H1 (cell line): ENCODE results near the gene IDH3A. TPM values are rescaled to one million over a fixed set of nuclear protein-coding genes. Genes with fewer than 3 reads are reported as not detected.

ENCODE experiments used
- CTCF ChIA-PET: fragments of 300-600 bp; sonication (Branson Sonifier 250); formaldehyde crosslinking; loops from one replicate; lab custom pipeline; 2021; ENCODE audit not compliant: partially characterized antibody; lab: Charles Lee
- POLR2A ChIA-PET: fragments of 300-600 bp; sonication (Branson Sonifier 250); formaldehyde crosslinking; loops from one replicate; lab custom pipeline; 2021; ENCODE audit warnings: inconsistent platforms; ENCODE audit not compliant: partially characterized antibody; lab: Charles Lee
- DNase-seq, 2 experiments: peaks; one replicate each; pipeline versions ENCODE4 v3.0.0 to v3.0.0-alpha.2; 2010 to 2022; ENCODE audit warnings: low spot score in 2 of 2, low read depth in 1 of 2, mixed read lengths in 1 of 2
- FAIRE-seq: peaks from 2 replicates; lab custom pipeline; 2011; peaks lifted over from hg19 to GRCh38; lab: Jason Lieb, UNC
- H2AFZ ChIP-seq: 2 replicates; pipeline ENCODE4 v1.8.1; 2012; ENCODE audit warnings: low read length, inconsistent platforms
- H2AK5ac ChIP-seq: 2 replicates; pipeline ENCODE4 v1.6.1; 2013; ENCODE audit warnings: low read depth, low read length
- H2BK120ac ChIP-seq: replicated peaks from 2 replicates; pipeline ENCODE3; 2013; ENCODE audit warnings: low read depth, low read length, inconsistent platforms
- H2BK12ac ChIP-seq: 2 replicates; pipeline ENCODE4 v1.6.1; 2013; ENCODE audit warnings: low read depth, low read length
- H2BK15ac ChIP-seq: 2 replicates; pipeline ENCODE4 v1.6.1; 2013; ENCODE audit warnings: low read length
- H2BK20ac ChIP-seq: 2 replicates; pipeline ENCODE4 v1.6.1; 2013; ENCODE audit warnings: low read length
- H2BK5ac ChIP-seq: 2 replicates; pipeline ENCODE4 v1.6.1; 2013; ENCODE audit warnings: low read depth, low read length
- H3K14ac ChIP-seq: 2 replicates; pipeline ENCODE4 v1.6.1; 2013; ENCODE audit warnings: inconsistent platforms; ENCODE audit not compliant: insufficient read length
- H3K18ac ChIP-seq: 2 replicates; pipeline ENCODE4 v1.6.1; 2013; ENCODE audit warnings: low read length; ENCODE audit errors: extremely low read depth
- H3K23ac ChIP-seq: 2 replicates; pipeline ENCODE4 v1.6.1; 2013; ENCODE audit warnings: inconsistent platforms; ENCODE audit not compliant: insufficient read length
- H3K23me2 ChIP-seq: 2 replicates; pipeline ENCODE4 v1.6.1; 2013; ENCODE audit warnings: low read depth, low read length
- H3K27ac ChIP-seq: 2 replicates; pipeline ENCODE4 v1.6.1; 2011; ENCODE audit warnings: low read depth, low read length, inconsistent platforms
- H3K27me3 ChIP-seq, 4 experiments: replicated peaks in 1 of 4; 1 replicate in 1 of 4; 2 replicates in 3 of 4; pipeline versions ENCODE4 v1.6.1 to v1.8.1; 2011 to 2013; ENCODE audit warnings: low read length in 3 of 4, mild to moderate bottlenecking in 3 of 4, inconsistent platforms in 2 of 4, mixed read lengths in 2 of 4, moderate library complexity in 1 of 4; ENCODE audit not compliant: control insufficient read depth in 3 of 4, insufficient read depth in 3 of 4; ENCODE audit errors: extremely low read depth in 1 of 4
- H3K36me3 ChIP-seq, 4 experiments: 2 replicates each; pipeline versions ENCODE4 v1.6.1 to v1.8.1; 2011 to 2013; ENCODE audit warnings: mild to moderate bottlenecking in 4 of 4, low read length in 3 of 4, moderate library complexity in 2 of 4, control low read depth in 1 of 4, inconsistent platforms in 1 of 4; ENCODE audit not compliant: insufficient read depth in 4 of 4, control insufficient read depth in 2 of 4
- H3K4ac ChIP-seq: replicated peaks from 2 replicates; pipeline ENCODE3; 2013; ENCODE audit warnings: low read length, low read depth, mixed read lengths, inconsistent platforms; ENCODE audit not compliant: insufficient read length
- H3K4me1 ChIP-seq, 4 experiments: replicated peaks in 1 of 4; 1 replicate in 1 of 4; 2 replicates in 3 of 4; pipeline versions ENCODE4 v1.6.1 to v1.8.1; 2011 to 2013; ENCODE audit warnings: low read length in 3 of 4, inconsistent platforms in 2 of 4, mixed read lengths in 1 of 4; ENCODE audit not compliant: insufficient read depth in 4 of 4, control insufficient read depth in 3 of 4
- H3K4me2 ChIP-seq, 2 experiments: 2 replicates each; pipeline versions ENCODE4 v1.6.1 to v1.8.1; 2011 to 2013; ENCODE audit warnings: low read depth in 2 of 2, low read length in 2 of 2, control low read depth in 1 of 2, inconsistent platforms in 1 of 2, mild to moderate bottlenecking in 1 of 2; ENCODE audit not compliant: insufficient read depth in 1 of 2
- H3K4me3 ChIP-seq, 4 experiments: fragments of 200-600, 300-600 bp in 1 of 4; sonication (generic), shearing (Covaris generic), sonication (Bioruptor Twin) in 1 of 4; 2 replicates each; pipeline versions ENCODE4 v1.5.1 to v1.8.1; 2011 to 2016; ENCODE audit warnings: low read length in 4 of 4, low read depth in 3 of 4, control low read depth in 2 of 4, inconsistent platforms in 2 of 4, mild to moderate bottlenecking in 2 of 4, mixed read lengths in 1 of 4, moderate library complexity in 1 of 4; ENCODE audit not compliant: insufficient read depth in 2 of 4; ENCODE audit errors: extremely low read depth in 1 of 4
- H3K56ac ChIP-seq: replicated peaks from 2 replicates; pipeline ENCODE3; 2013; ENCODE audit warnings: low read depth, mild to moderate bottlenecking, mixed read lengths, low read length, inconsistent platforms; ENCODE audit not compliant: insufficient read length
- H3K79me1 ChIP-seq: 2 replicates; pipeline ENCODE4 v1.6.1; 2013; ENCODE audit warnings: low read depth, low read length, control low read depth
- H3K79me2 ChIP-seq, 2 experiments: 2 replicates each; pipeline versions ENCODE4 v1.6.1 to v1.8.1; 2012 to 2013; ENCODE audit warnings: low read length in 2 of 2, mild to moderate bottlenecking in 2 of 2, inconsistent platforms in 1 of 2; ENCODE audit not compliant: insufficient read depth in 2 of 2, control insufficient read depth in 1 of 2
- H3K9ac ChIP-seq, 4 experiments: replicated peaks in 1 of 4; 1 replicate in 1 of 4; 2 replicates in 3 of 4; pipeline versions ENCODE4 v1.6.1 to v1.8.1; 2011 to 2013; ENCODE audit warnings: low read depth in 3 of 4, low read length in 3 of 4, control low read depth in 2 of 4, mild to moderate bottlenecking in 2 of 4, moderate library complexity in 2 of 4, inconsistent platforms in 1 of 4; ENCODE audit errors: extremely low read depth in 1 of 4
- H3K9me3 ChIP-seq, 2 experiments: 2 replicates each; pipeline versions ENCODE4 v1.6.1 to v1.8.1; 2012 to 2013; ENCODE audit warnings: mild to moderate bottlenecking in 2 of 2, moderate library complexity in 2 of 2, control low read depth in 1 of 2, inconsistent platforms in 1 of 2, low read depth in 1 of 2, low read length in 1 of 2, mixed read lengths in 1 of 2; ENCODE audit not compliant: insufficient read depth in 2 of 2
- H4K20me1 ChIP-seq, 2 experiments: replicated peaks in 1 of 2; 2 replicates each; pipeline versions ENCODE3 to v1.8.1; 2011 to 2013; ENCODE audit warnings: inconsistent platforms in 2 of 2, low read length in 2 of 2, mild to moderate bottlenecking in 1 of 2; ENCODE audit not compliant: insufficient read depth in 2 of 2, control insufficient read depth in 1 of 2
- H4K5ac ChIP-seq: 2 replicates; pipeline ENCODE4 v1.6.1; 2013; ENCODE audit warnings: low read length, low read depth, mixed read lengths, inconsistent platforms; ENCODE audit not compliant: insufficient read length
- H4K8ac ChIP-seq: 2 replicates; pipeline ENCODE4 v1.8.0; 2013; ENCODE audit warnings: mild to moderate bottlenecking, moderate library complexity, low read length, inconsistent platforms; ENCODE audit not compliant: insufficient read depth; ENCODE audit errors: extremely low read depth
- H4K91ac ChIP-seq: replicated peaks from 2 replicates; pipeline ENCODE3; 2013; ENCODE audit warnings: low read length, mixed read lengths, inconsistent platforms; ENCODE audit not compliant: insufficient read length
- CEBPB ChIP-seq: IDR thresholded peaks from 2 replicates; pipeline ENCODE4 v1.6.1; 2012; ENCODE audit warnings: low read depth, low read length
- TCF12 ChIP-seq: IDR thresholded peaks from 2 replicates; pipeline ENCODE4 v1.6.1; 2011; ENCODE audit warnings: low read depth, mild to moderate bottlenecking, low read length
- WGBS, 2 experiments: shearing (Covaris generic) in 1 of 2; methylation state at CpG; one replicate each; pipeline versions ENCODE4 v1.1.6 to v1.1.7; 2013 to 2015; ENCODE audit warnings: low lambda C conversion rate in 2 of 2, mixed read lengths in 2 of 2, inconsistent platforms in 1 of 2, low coverage in 1 of 2, missing lambda C conversion rate in 1 of 2; ENCODE audit not compliant: insufficient replicate concordance in 2 of 2, insufficient coverage in 1 of 2, insufficient read length in 1 of 2; ENCODE audit errors: extremely low coverage in 1 of 2, missing lambda C conversion rate in 1 of 2; 5-methylcytosine and 5-hydroxymethylcytosine counted together
- polyA plus RNA-seq, 7 experiments: library from polyadenylated mRNA; depleted of rRNA in 3 of 7; stranded (reverse) in 5 of 7; unstranded in 2 of 7; fragments of >200 nt in 5 of 7; fragments of 200-250 nt in 2 of 7; gene quantifications; 1 replicate in 5 of 7; 2 replicates in 1 of 7; 4 replicates in 1 of 7; pipeline versions ENCODE4 v1.2.1 to v1.2.3, GENCODE V29; 2011 to 2013; ENCODE audit warnings: missing spikeins in 2 of 7, mixed read lengths in 2 of 7
- total RNA-seq: library from RNA; stranded (reverse); fragmentation: NEBNext Ultra II Directional; extraction: Animal tissue kit (Norgen Biotek cat#: 25700); gene quantifications from 2 replicates; pipeline ENCODE4 v1.2.1, GENCODE V29; 2021

IDH3A gene
- total and polyA plus RNA-seq, 2 of the 8 experiments (the other 6 are each of a cell fraction or from before 2014, with no cell fraction given) = 23.4 to 36.8 TPM

GRCh38 chr15:78146425-78147154, 2.6 kb upstream of the IDH3A start:
- Histone ChIP-seq H3K56ac (no peak overlapping the region), H2AFZ (no peak overlapping the region), H3K18ac (no peak overlapping the region), H3K14ac (no peak overlapping the region), H2BK120ac (no peak overlapping the region), H3K79me1 (no peaks in the 10 kb centered on the region), H2BK5ac (no peak overlapping the region), H4K20me1 (peaks cover 0 to 5% of the 10 kb centered on the region in 2 experiments), H4K5ac (no peak overlapping the region), H3K4ac (no peak overlapping the region), H2BK12ac (no peak overlapping the region), H3K27ac (no peak overlapping the region), H4K8ac (no peak overlapping the region), H3K9ac (no peak overlapping the region), H2BK20ac (no peak overlapping the region), H2BK15ac (no peak overlapping the region), H3K4me1 (peaks cover 0 to 4% (median 0%) of the 10 kb centered on the region in 4 experiments; a peak in 2 of 7 replicates), H4K91ac (no peak overlapping the region), H3K23ac (no peak overlapping the region), H3K36me3 (no peaks in the 10 kb centered on the region), H3K4me3 (no peak overlapping the region), H3K27me3 (no peaks in the 10 kb centered on the region; a peak in 1 of 7 replicates), H3K9me3 (no peaks in the 10 kb centered on the region), H2AK5ac (no peak overlapping the region), H3K23me2 (peaks cover 10% of the 10 kb centered on the region), H3K79me2 (no peaks in the 10 kb centered on the region), H3K4me2 (no peak overlapping the region)
- TF ChIP-seq TCF12 = no peak
- peak; percentile 94 for TF ChIP-seq CEBPB
- FAIRE-seq = no peak
- ChIA-PET POLR2A (no interaction called here), CTCF (interaction anchor here (0.6 to 2.4 kb wide), 8 partner anchors 7 to 182 kb away, joined by 3 to 13 read pairs (median 4); partner anchors contain the start of gene CIB2)
- no peak for DNase-seq
- 83% methylated on average over 4 of the region's 4 CpGs; no CpG with 5 or more reads in 1 of the 2 experiments for WGBS, 2 experiments
